ENCODE data around the gene LRCH3.

Gene LRCH3

GRCh38 chr3:197809356-197810020 lies 18.4 kb downstream of the LRCH3 start:
- no peak for TF ChIP-seq CEBPB (IDR thresholded peaks at IDR 0.05)
- TF ChIP-seq TAF1 (IDR thresholded peaks at IDR 0.05; ENCODE audit: low read depth) = no peak
- TF ChIP-seq TEAD4 (IDR thresholded peaks at IDR 0.05) = no peak
- TF ChIP-seq RAD21 (IDR thresholded peaks at IDR 0.05; ENCODE audit: low read depth) = no peak
- TF ChIP-seq USF1 (IDR thresholded peaks at IDR 0.05) = no peak
- no peak for TF ChIP-seq REST (IDR thresholded peaks at IDR 0.05; ENCODE audit: low read depth)
- TF ChIP-seq NFIC (IDR thresholded peaks at IDR 0.05) = no peak
- TF ChIP-seq FOXM1 (IDR thresholded peaks at IDR 0.05; ENCODE audit: borderline replicate concordance, low read depth) = no peak
- TF ChIP-seq, protein P1, sequence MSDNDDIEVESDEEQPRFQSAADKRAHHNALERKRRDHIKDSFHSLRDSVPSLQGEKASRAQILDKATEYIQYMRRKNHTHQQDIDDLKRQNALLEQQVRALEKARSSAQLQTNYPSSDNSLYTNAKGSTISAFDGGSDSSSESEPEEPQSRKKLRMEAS (IDR thresholded peaks at IDR 0.05) = no peak
- TF ChIP-seq TCF12 (IDR thresholded peaks at IDR 0.05; ENCODE audit: low read depth) = no peak
- no peak for TF ChIP-seq ZBTB7A (IDR thresholded peaks at IDR 0.05; ENCODE audit: low read depth)
- TF ChIP-seq YY1 (IDR thresholded peaks at IDR 0.05; ENCODE audit: low read depth) = no peak
- no peak for TF ChIP-seq CREB1 (IDR thresholded peaks at IDR 0.05; ENCODE audit: low read depth)
- TF ChIP-seq EP300 (IDR thresholded peaks at IDR 0.05; ENCODE audit: borderline replicate concordance) = no peak
- TF ChIP-seq EGR1 (IDR thresholded peaks at IDR 0.05) = no peak

DNA sequence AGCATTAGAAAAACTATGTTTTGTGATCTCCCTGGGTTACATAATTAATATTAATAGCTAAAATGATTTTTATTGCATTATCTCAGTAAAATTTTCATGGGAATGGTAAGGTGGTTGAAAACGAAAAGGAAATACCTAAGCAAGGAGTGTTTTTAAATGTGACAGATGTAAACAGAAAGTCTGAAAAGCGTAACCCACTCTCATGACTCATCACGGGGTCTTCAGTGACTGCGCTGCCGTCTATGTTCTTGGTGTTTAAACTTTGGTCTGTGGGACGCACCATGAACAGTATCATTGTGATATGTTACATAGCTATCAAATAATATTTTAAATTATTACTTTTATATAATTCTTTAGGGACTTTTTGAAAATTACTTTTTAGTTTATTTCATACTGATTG lies 19.8 kb downstream of the LRCH3 start:
- TF ChIP-seq EP300 (IDR thresholded peaks at IDR 0.05; ENCODE audit: borderline replicate concordance) (no peak), CEBPB (IDR thresholded peaks at IDR 0.05) (no peak), YY1 (IDR thresholded peaks at IDR 0.05; ENCODE audit: low read depth) (no peak), TAF1 (IDR thresholded peaks at IDR 0.05; ENCODE audit: low read depth) (no peak), CREB1 (IDR thresholded peaks at IDR 0.05; ENCODE audit: low read depth) (no peak), RAD21 (IDR thresholded peaks at IDR 0.05; ENCODE audit: low read depth) (no peak), REST (IDR thresholded peaks at IDR 0.05; ENCODE audit: low read depth) (no peak), FOXM1 (IDR thresholded peaks at IDR 0.05; ENCODE audit: borderline replicate concordance, low read depth) (no peak), ZBTB7A (IDR thresholded peaks at IDR 0.05; ENCODE audit: low read depth) (no peak), TEAD4 (IDR thresholded peaks at IDR 0.05) (no peak), USF1 (IDR thresholded peaks at IDR 0.05) (no peak), NFIC (IDR thresholded peaks at IDR 0.05) (no peak), TCF12 (IDR thresholded peaks at IDR 0.05; ENCODE audit: low read depth) (no peak), EGR1 (IDR thresholded peaks at IDR 0.05) (no peak)
- TF ChIP-seq, protein P1 (IDR thresholded peaks at IDR 0.05) = no peak

DNA sequence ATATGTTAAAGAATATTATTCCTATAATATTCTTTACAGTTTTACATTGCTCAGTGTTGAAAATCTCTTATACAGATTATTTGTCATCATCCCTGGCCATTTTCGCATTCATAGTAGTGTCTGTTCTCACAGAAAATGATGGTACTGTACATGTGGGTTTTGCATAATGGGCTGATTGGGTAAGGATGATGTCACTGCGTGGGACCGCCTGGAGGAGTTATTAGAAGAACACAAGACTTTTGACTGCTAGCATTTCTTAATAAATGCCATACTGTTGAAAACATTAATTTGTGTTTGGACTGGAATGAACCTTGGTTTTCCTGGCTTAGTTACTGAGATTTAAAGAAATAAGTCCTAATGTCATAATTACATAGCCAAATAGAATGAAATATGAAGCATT lies 20.3 kb downstream of the LRCH3 start:
- TF ChIP-seq CEBPB (IDR thresholded peaks at IDR 0.05) (no peak), REST (IDR thresholded peaks at IDR 0.05; ENCODE audit: low read depth) (no peak), NFIC (IDR thresholded peaks at IDR 0.05) (no peak), TAF1 (IDR thresholded peaks at IDR 0.05; ENCODE audit: low read depth) (no peak), TEAD4 (IDR thresholded peaks at IDR 0.05) (no peak), RAD21 (IDR thresholded peaks at IDR 0.05; ENCODE audit: low read depth) (no peak), EP300 (IDR thresholded peaks at IDR 0.05; ENCODE audit: borderline replicate concordance) (no peak), CREB1 (IDR thresholded peaks at IDR 0.05; ENCODE audit: low read depth) (no peak), EGR1 (IDR thresholded peaks at IDR 0.05) (no peak), ZBTB7A (IDR thresholded peaks at IDR 0.05; ENCODE audit: low read depth) (no peak), YY1 (IDR thresholded peaks at IDR 0.05; ENCODE audit: low read depth) (no peak)
- TF ChIP-seq, protein P1 (IDR thresholded peaks at IDR 0.05) = no peak

DNA sequence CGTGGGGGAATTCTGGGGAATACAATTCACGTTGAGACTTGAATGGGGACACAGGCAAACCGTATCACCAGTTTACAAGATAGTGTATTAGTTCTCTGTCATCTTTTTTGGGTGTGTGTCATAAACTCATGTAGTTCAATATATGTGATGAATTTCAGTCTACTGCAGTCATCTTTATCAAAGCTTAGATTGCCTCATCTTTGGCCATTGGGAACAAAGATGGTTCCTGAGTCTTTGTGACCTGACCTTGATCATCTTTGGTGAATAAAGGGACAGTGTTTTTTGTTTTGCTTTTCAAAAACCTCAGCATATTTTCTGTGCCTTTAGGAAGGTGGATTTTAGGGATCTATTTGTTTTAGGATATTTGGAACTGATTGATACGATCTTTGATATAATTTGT lies 23.3 kb downstream of the LRCH3 start:
- TF ChIP-seq RAD21 (IDR thresholded peaks at IDR 0.05; ENCODE audit: low read depth) (no peak), CEBPB (IDR thresholded peaks at IDR 0.05) (no peak), NFIC (IDR thresholded peaks at IDR 0.05) (no peak), TAF1 (IDR thresholded peaks at IDR 0.05; ENCODE audit: low read depth) (no peak), EGR1 (IDR thresholded peaks at IDR 0.05) (no peak), CREB1 (IDR thresholded peaks at IDR 0.05; ENCODE audit: low read depth) (no peak), ZBTB7A (IDR thresholded peaks at IDR 0.05; ENCODE audit: low read depth) (no peak), TEAD4 (IDR thresholded peaks at IDR 0.05) (no peak), REST (IDR thresholded peaks at IDR 0.05; ENCODE audit: low read depth) (no peak), USF1 (IDR thresholded peaks at IDR 0.05) (no peak), TCF12 (IDR thresholded peaks at IDR 0.05; ENCODE audit: low read depth) (no peak), YY1 (IDR thresholded peaks at IDR 0.05; ENCODE audit: low read depth) (no peak), FOXM1 (IDR thresholded peaks at IDR 0.05; ENCODE audit: borderline replicate concordance, low read depth) (no peak), EP300 (IDR thresholded peaks at IDR 0.05; ENCODE audit: borderline replicate concordance) (no peak)
- TF ChIP-seq, protein P1 (IDR thresholded peaks at IDR 0.05) = no peak
